Chondrocyte (in vitro differentiated cells): ENCODE data around the gene DOCK2. TPM values are rescaled to one million over a fixed set of nuclear protein-coding genes. Genes with fewer than 3 reads are reported as not detected.

Source experiments
- DNase-seq: peaks from one replicate; pipeline ENCODE4 v3.0.0; 2021; ENCODE audit warnings: mixed read lengths, low spot score
- H3K27ac Mint-ChIP-seq: one replicate; pipeline ENCODE4 v1.8.0; 2021; ENCODE audit warnings: mild to moderate bottlenecking, moderate library complexity, mixed read lengths; ENCODE audit not compliant: unreplicated experiment
- H3K27me3 Mint-ChIP-seq: 2 replicates; pipeline ENCODE4 v1.8.0; 2021; ENCODE audit warnings: low read depth, mixed read lengths
- H3K36me3 Mint-ChIP-seq: 2 replicates; pipeline ENCODE4 v1.8.0; 2021; ENCODE audit warnings: low read depth, mixed read lengths
- H3K4me1 Mint-ChIP-seq: 2 replicates; pipeline ENCODE4 v1.8.0; 2021; ENCODE audit warnings: low read depth, mild to moderate bottlenecking, mixed read lengths
- H3K4me3 Mint-ChIP-seq: one replicate; pipeline ENCODE4 v1.8.0; 2021; ENCODE audit warnings: mild to moderate bottlenecking, moderate library complexity, mixed read lengths; ENCODE audit not compliant: unreplicated experiment
- H3K9me3 Mint-ChIP-seq: 2 replicates; pipeline ENCODE4 v1.8.0; 2021; ENCODE audit warnings: low read depth, mixed read lengths
- CTCF ChIP-seq: fragments of 200-600 bp; sonication (generic); IDR thresholded peaks from 2 replicates; pipeline ENCODE4 v1.5.0; 2021; ENCODE audit warnings: antibody characterized with exemption, mild to moderate bottlenecking, moderate library complexity
- total RNA-seq: library from RNA; stranded (reverse); gene quantifications from 3 replicates; pipeline ENCODE4 v1.2.1, GENCODE V29; 2021

DOCK2 gene
- total RNA-seq, 1 donor from 2014 or later = 3.1 TPM

- Mint-ChIP-seq H3K36me3 (peaks cover 1% of the 10 kb centered on the region), H3K27ac (no peak overlapping the region), H3K9me3 (no peaks in the 10 kb centered on the region), H3K4me1 (no peaks in the 10 kb centered on the region), H3K27me3 (peaks cover 8% of the 10 kb centered on the region), H3K4me3 (no peak overlapping the region)
- no peak for DNase-seq
- TF ChIP-seq CTCF = no peak
Observed at GRCh38 chr5:170080217-170080616, 443.1 kb downstream of the DOCK2 start.

GRCh38 chr5:170080786-170081445 lies 443.8 kb downstream of the DOCK2 start:
- Mint-ChIP-seq H3K4me1 (no peaks in the 10 kb centered on the region), H3K27ac (no peak overlapping the region), H3K4me3 (no peak overlapping the region), H3K9me3 (no peaks in the 10 kb centered on the region), H3K27me3 (peaks cover 5% of the 10 kb centered on the region), H3K36me3 (no peaks in the 10 kb centered on the region)
- TF ChIP-seq CTCF = no peak
- DNase-seq = no peak

- Mint-ChIP-seq H3K9me3 (peaks cover 3% of the 10 kb centered on the region), H3K27me3 (peaks cover 5% of the 10 kb centered on the region), H3K4me3 (no peak overlapping the region), H3K4me1 (no peaks in the 10 kb centered on the region), H3K36me3 (peaks cover 2% of the 10 kb centered on the region), H3K27ac (no peak overlapping the region)
- no peak for DNase-seq
- TF ChIP-seq CTCF = no peak
Observed at GRCh38 chr5:170081616-170082015, 444.5 kb downstream of the DOCK2 start.

GRCh38 chr5:170082701-170083100 lies 445.6 kb downstream of the DOCK2 start:
- H3K27ac Mint-ChIP-seq = no peak overlapping the region
- DNase-seq = no peak
- peaks cover 3% of the 10 kb centered on the region for H3K9me3 Mint-ChIP-seq
- no peak overlapping the region for H3K4me3 Mint-ChIP-seq
- peaks cover 3% of the 10 kb centered on the region for H3K36me3 Mint-ChIP-seq
- H3K4me1 Mint-ChIP-seq = no peaks in the 10 kb centered on the region
- no peak for TF ChIP-seq CTCF
- H3K27me3 Mint-ChIP-seq = peaks cover 5% of the 10 kb centered on the region

- no peak for DNase-seq
- H3K4me1 Mint-ChIP-seq = no peaks in the 10 kb centered on the region
- peaks cover 3% of the 10 kb centered on the region for H3K36me3 Mint-ChIP-seq
- H3K9me3 Mint-ChIP-seq = peaks cover 3% of the 10 kb centered on the region
- no peak for TF ChIP-seq CTCF
- no peak overlapping the region for H3K4me3 Mint-ChIP-seq
- H3K27me3 Mint-ChIP-seq = peaks cover 6% of the 10 kb centered on the region
- no peak overlapping the region for H3K27ac Mint-ChIP-seq
Observed at GRCh38 chr5:170087168-170087817, 450.2 kb downstream of the DOCK2 start.
